ENCODE data around the gene FOXP1.

GRCh38 chr3:71328926-71329325 is 254.6 kb downstream of the FOXP1 start:
- no peak for TF ChIP-seq CTCF (IDR thresholded peaks at IDR 0.05; ENCODE audit: insufficient read depth, low read depth, low read length)
- TF ChIP-seq EZH2 (IDR thresholded peaks at IDR 0.05; ENCODE audit: insufficient read depth, low read length) = no peak

All from astrocyte (in vitro differentiated cells and primary cell).